HG02938 (cell line): ENCODE measurements around the gene XXYLT1.

Source experiments
- ATAC-seq: cut with Tn5 transposase; IDR thresholded peaks from one replicate; pipeline ENCODE4 v1.9.1; 2021; ENCODE audit warnings: mild to moderate bottlenecking, moderate library complexity; ENCODE audit not compliant: unreplicated experiment

Gene XXYLT1

DNA sequence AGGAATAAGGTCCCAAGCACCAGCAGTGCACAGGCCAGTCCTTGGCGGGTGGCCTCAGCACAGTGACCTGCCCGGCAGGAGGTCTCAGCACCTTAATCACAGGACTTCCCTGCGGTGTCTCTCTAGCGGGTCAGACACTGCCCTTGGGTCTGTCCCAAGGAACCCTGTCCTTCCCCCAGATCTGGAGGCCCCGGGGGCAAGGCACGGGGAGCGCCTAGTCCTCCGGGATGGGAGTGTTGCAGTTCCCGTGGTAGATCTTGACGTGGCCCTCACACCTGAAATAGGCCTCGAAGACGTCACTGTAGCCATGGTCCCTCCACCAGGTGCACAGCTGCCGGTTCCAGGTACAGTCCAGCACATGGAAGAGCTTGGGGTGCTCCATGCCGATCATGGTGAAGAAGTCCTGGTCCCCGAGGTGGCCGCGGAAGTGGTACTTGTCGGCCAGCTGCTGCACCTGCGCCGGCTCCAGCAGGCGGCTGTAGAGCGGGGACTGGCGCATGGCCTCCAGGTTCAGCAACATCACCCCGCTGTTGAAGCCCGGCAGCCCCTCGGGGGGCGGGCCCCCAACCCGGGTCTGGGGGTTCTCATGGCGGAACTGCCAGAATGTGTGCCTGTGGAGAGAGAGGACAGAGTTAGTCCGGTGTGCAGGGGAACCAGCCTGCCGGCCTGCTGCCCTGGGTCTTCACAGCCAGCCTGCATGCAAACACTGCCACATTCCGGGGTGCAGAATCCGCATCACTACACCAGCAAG lies 201.3 kb downstream of the XXYLT1 start:
- no peak for ATAC-seq

DNA sequence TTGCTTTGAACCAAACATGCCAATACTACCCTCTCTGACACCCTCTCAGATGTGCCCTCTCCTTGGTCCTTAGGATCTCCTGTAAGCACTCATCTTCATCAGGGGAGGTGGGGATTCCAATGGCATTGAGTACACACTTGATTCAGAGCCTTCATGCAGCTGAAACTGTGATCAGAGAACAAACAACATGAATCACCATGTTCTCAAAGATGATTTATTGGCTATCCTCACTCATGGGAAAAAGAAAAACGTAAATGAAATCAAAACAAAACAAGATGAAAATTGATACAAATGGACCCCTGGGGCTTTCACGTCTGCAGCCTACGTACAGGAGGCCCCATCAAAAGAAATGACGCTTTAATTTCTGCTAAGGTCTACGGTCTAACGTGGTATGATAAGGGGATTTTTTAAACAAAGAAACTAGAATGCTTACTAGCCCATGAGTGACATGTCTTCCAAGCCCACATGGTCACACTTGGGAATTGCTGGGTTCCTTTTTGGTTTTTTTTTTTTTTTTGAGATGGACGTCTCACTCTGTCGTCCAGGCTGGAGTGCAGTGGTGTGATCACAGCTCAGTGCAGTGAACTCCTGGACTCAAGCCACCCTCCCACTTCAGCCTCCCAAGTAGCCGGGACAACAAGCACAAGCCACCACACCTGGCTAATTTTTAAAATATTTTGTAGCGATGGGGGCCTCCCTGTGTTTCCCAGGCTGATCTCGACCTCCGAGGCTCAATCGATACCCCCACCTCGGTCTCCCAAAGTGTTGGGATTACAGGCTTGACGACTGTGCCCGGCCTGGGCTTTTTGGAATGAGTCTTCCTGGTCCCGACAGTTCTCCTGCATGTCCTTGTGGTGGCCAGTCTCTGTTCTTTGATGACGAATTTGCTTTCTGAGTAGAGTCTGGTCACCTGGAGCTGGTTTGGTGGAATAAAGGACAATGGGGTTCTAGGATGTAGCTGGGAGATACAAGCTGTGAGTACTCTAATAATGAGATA lies 202.6 kb downstream of the XXYLT1 start:
- no peak for ATAC-seq

DNA sequence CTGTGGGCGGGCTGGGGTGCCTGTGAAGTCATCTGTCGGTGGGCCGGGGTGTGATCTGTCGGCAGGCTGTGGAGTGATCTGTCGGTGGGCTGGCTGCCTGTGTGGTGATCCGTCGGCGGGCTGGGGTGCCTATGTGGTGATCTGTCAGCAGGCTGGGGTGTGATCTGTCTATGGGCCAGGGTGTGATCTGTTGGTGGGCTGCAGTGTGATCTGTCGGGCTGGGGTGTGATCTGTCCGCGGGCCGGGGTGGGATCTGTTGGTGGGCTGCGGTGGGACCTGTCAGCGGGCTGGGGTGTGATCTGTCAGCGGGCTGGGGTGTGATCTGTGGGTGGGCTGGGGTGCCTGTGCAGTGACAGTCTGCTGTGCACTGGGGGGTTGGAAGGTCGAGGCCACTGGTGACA lies 204.5 kb downstream of the XXYLT1 start:
- ATAC-seq, result no peak

DNA sequence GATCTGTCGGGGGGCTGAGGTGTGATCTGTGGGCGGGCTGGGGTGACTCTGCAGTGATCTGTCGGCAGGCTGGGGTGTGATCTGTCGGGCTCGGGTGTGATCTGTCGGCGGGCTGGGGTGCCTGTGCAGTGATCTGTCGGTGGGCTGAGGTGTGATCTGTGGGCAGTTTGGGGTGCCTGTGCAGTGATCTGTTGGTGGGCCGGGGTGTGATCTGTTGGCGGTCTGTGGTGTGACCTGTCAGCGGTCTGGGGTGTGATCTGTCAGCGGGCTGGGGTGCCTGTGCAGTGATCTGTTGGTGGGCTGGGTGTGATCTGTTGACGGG lies 205.1 kb downstream of the XXYLT1 start:
- ATAC-seq, result no peak

DNA sequence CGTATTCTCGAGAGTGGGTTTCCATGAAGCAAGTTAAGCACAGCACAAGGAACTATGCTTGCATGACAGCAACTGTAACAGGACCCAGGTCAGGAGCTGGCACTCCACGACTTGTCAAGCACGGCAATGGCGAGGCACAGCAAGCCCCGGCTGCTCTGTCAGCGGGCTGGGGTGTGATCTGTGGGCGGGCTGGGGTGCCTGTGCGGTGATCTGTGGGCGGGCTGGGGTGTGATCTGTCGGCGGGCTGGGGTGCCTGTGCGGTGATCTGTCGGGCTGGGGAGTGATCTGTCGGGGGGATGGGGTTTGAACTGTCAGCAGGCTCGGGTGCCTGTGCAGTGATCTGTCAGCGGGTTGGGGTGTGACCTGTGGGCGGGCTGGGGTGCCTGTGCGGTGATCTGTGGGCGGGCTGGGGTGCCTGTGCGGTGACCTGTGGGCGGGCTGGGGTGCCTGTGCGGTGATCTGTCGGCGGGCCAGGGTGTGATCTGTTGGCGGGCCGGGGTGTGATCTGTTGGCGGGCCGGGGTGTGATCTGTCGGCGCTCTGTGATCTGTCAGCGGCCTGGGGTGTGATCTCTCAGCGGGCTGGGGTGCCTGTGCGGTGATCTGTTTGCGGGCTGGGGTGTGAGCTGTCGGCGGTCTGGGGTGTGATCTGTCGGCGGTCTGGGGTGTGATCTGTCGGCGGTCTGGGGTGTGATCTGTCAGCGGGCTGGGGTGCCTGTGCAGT lies 205.7 kb downstream of the XXYLT1 start:
- ATAC-seq, result no peak

DNA sequence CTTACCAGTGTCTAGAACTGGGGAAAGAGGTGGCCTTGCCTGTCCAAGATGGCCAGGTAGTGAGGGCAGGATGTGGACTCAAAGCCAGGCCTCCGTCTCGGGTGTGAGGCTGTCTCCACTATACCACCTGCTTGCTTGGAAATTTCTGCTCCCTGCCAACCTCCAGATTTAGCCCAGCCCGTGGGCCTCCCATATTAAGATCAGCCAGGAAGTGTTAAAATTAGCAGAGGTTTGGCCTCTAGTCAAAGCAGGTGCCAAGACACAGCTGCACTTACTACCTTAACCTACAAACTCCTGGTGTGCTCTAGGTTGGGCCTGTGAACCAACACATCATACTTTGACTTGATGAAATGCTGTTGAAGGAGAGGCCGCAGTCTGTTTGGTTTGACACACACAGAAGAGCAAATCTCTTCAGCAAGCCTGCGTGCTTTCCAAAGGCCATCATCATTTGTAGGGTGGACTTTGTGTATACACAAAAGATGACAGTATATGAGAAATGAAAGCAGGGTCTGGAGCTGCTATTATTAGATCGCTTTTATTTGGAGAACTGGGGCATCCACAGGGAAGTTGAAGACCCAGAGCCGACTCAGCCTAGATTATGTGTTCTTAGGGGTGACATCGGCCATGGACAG lies 206.5 kb downstream of the XXYLT1 start:
- ATAC-seq, result no peak

DNA sequence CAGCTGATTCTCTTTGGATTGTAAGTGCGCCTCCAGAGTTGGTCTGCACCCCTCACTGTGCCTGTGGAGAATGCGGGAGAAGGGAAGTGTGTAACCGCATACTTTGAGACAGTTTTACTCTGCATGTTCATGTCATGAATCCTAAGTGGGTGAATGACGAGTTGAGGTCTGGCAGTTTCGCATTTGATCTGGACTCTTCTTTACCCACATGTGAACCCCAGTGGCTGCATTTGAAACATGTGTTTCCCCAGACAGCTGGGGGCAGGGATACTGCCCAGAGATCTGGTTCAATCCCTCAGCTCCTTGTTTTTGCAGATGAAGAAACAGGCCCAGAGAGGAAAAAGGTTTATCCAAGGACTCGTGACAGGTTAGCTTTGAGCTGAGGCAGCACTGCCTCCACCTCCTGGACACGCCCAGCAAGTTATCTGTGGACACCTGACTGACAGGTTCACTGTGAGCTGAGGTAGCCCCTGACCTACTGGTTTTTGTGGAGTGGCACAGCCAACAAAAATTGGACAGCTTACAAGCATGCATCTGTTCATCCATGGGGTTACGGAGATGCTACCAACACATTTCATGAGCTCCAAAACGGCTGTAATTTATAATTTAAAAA lies 207.3 kb downstream of the XXYLT1 start:
- no peak for ATAC-seq

DNA sequence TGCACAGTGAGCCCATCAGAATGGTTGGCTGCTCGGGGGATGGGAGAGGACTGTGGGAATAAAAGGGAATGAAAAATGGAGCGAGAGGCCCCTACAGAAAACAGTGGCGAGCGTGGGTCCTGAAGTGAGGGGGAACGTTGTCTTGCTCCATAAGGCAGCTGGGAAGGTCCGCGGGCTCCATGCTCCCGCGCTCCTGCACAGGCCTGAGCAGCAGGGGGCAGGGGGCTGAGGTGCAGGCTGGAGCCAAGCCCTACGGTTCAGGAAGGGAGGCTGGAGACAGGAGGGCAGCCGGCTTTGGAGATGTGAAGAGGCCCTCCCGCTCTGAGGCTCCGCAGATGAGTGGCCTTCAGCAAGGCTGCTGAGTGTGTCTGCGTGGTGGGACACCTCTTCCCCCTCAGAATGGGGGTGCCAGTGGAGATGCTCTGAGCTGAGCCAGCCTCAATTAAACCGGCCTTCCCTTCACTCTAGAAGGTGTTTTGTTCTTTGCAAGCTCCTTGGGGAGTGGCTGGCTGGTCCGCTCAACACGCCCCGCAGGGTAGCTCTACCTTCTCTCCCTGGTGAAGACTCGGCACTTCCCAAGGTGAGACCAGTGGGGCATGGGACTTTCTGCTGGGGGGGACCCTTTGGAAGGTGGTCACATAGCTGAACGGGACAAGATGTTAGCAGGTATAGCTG lies 208.0 kb downstream of the XXYLT1 start:
- ATAC-seq, result no peak

DNA sequence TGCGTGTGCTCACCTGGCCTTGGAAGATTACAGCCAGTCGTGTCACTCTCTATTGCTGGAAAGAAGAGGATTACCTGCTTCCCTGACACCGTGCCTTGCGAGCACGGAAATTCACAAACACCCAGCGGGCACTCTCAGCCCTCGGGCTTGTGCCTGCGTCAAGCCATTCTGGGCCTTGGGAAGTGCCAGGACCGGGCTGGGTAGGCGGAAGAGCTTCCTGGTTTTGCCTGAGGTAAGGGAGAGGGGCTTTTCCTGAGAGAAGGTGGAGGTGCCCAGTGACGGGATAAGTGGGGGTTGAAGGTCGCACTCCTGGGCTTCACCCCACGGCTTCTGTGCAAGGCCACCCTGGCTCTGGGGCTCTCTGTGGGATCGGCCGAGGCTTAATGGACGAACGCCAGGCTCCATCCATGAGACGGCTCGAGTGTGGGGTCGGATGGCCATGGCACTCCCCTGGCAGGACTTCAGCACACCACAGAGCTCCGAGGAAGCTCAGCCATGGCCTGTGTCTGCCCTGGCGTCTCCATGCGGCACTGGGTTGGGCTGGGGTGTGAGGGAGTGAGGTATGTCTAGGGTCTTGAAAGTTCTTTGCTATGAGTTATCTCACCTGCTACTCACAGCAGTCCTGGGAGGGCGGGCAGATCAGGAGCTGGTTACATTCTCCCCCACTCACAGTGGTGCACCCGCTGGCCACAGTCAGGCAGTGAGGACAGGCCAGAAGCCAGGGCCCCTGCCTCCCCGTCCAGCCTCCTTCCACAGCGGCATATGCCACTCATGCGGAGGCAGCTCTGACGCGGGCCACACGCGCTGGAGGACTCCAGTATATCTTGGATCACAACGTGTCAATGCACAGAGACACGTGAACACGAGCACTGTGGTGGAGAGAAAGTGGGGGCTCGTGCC lies 209.0 kb downstream of the XXYLT1 start:
- no peak for ATAC-seq

DNA sequence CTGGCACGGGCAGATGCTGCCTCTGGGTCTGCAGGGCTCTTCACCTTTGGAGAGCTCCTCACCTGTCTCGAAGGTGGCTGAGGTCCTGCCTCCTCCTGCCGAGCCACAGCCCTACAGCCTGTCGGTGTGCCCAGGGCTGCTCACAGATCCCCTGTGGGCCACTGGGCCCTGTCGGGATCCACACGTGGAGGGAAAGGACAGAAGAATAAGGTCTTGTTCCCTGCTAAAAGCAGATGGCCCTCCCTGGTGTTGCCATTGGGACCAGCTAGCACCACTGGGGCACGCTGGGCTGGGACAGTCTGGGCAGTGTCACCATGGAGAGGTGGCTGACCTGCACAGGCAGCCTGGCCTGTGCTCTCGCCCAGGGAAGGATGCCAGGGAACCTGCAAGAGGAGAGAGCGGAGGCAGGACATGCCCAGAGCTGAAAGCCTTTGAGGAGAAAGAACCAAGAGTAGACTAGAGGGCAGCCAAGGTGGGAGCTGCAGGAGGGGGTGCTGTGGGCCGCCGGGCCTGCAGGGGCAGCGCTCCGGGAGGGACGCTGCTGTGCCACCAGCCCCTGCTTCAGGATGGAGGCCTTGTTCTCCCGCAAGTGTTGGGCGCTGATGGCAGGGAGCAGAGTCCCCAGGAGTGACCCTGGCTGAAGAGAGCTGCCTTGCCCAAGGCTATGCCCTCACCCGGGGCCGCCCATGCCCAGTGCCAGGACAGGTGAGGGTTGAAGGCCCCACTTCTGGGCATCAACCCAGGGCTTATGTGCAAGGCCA lies 210.2 kb downstream of the XXYLT1 start:
- ATAC-seq, result no peak

DNA sequence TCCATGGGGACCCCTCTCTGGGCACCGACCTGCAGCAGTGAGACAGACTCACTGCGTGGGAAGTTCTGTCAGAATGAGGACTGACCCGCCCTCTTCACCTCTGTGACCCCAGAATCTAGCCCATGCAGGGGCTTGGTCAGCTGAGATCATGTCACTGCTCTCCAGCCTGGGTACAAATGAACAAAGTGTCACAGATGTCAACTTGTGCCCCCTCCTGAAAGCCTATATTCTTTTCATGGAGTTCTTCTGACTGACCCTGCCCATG lies 210.8 kb downstream of the XXYLT1 start:
- ATAC-seq, result no peak

DNA sequence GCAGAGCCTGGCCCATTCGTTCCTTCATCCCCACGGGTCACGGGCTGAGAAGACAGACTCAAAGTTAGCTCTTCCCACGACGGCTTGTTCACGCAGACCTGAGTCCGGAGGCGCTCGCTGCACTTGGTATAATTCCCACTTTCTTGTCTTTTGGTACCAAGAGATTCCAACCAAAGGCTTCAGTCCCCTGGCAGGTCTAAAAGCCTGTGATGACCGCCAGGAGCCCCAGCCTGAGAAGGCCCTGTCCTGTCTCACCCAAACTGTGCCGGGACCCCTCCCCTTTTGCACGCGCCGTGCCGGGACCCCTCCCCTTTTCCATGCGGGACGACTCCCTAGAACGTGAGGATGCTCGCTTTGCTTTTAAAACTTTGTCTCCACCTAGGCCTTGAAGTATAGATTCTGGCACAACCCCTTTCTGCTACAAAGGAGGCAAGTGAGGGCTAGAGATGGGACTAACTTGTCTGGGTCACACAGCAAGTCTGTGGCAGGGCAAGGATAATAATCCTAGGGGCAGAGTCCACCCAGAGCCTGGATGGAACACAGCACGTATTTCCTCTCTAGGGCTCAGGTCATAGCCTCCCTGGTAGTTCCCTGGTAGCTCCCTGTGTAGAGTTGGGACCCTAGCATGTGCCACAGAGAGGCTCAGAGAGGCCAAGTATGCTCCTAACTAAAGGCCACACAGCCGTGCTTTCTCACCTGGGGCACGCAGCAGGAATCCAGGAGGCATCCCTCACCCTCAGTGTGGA lies 211.3 kb downstream of the XXYLT1 start:
- ATAC-seq, result no peak

DNA sequence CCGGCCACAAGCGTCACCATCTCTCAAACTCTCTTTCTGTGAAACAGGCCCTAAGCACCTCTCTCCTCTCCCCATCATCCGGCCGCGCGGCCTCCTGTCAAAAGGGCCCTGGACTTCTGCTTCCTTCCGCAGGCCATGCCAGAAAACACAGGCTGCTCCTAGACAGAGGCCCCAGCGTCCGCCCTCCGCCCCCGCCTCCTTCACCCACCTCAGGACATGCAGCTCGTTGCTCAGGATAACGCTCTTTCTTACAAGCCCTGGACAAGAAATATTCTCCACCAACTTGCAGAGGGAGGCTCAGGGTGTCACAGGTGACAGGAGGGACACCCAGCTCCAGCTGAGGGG lies 212.0 kb downstream of the XXYLT1 start:
- no peak for ATAC-seq

DNA sequence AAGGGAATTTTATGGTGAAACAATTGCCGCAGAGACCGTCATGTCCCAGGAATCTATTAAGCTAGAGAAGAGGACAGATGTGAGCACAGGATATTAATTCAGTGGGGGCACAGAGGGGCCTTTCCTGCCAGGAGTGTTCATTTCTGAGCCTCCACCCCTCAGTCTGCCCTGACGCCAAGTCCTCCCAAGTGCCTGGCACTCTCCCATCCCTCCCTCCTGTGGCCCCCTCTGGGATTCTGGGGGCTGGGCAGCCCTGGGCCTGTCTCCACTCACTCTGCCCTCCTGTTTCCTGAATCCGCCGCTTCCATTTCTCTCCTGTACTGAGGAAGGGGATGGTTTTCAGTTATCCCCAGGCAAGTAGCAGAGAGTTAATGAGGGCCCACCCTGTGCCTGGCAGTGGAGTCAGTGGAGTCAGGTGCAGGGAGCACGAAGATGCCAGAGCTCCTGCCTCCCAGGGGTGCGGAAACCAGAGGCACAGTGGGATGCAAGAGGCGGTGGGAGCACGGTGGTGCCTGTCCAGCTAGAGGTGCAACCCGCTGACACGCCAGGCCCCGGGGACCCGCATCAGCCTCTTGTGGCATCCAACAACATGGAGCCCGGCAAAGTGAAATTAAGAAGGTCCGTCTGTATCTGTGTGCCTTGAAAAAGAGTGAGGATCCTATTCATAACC lies 212.5 kb downstream of the XXYLT1 start:
- no peak for ATAC-seq

DNA sequence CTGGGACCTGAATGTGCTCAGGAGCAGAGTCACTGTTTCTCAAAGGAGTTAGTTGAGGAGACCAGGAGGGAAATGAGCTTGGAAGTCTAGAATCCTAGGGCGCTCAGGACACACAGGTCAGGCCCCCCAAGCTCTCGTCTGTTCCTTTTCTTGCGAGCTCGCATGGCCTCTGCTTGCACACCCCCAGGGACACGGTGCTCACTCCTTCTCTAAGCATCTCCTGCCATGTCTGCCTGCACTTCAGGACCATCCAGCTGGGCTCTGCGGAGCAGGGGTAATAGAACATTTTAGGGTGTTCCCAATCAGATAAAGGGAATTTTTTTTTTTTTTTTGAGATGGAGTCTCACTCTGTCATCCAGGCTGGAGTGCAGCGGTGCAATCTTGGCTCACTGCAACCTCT lies 213.2 kb downstream of the XXYLT1 start:
- ATAC-seq, result no peak

DNA sequence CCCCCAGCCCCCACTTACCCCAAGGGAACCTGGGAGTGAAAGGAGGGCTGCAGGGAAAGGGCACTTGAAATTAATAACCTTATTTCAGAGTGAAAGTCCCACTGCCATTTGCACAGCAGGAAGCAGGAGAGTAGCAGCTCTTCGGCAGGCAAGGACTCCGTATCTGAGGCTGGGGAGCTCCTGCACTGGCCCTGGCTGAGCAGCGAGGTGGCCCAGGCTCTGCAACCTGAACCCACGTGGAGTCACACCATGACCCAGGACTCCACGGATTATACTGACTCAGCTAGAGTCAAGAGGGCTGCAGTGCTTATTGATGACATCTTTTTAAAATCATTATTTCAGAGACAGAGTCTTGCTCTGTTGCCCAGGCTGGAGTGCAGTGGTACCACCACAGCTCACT lies 214.5 kb downstream of the XXYLT1 start:
- ATAC-seq, result no peak

DNA sequence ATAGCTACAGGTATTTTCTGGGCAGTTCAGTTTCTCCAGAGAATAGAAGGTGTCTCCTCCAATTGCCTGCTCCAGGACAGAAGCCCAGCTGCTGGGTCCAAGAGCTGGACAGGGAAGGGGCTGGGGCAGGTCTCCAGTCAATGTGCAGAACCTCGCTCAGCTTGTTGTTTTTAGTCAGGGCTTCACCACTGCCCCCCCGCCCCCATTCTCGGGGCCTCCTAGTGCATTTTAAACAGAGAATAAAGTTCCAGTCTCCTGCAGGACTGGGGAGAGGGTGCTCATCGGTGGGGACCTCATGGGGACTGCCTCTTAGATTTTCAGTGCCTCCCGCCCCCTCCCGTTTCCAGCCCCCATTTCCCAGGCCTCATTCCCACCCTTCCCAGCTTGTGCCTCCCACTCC lies 216.6 kb downstream of the XXYLT1 start:
- no peak for ATAC-seq

DNA sequence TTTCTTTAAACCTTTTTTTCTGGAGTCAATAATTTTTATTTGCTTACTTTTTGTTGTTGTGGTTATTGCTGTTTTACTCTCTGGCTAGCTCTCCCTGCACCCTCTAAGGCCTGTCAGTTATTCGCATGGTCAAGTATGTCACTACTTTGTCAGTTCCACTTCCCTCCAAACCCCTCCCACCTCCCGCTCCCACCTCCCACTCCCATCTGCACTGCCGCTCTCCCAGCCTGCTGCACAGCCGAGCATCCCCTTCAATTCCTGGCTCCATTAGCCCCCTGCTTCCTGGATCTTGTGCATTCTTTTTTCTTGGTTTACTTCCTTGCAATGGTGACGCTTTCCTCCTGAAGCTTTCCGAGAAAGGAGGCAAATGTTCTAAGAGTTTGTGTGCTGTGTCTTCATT lies 218.0 kb downstream of the XXYLT1 start:
- no peak for ATAC-seq
